ENCODE results near the gene HIVEP1.

DNA sequence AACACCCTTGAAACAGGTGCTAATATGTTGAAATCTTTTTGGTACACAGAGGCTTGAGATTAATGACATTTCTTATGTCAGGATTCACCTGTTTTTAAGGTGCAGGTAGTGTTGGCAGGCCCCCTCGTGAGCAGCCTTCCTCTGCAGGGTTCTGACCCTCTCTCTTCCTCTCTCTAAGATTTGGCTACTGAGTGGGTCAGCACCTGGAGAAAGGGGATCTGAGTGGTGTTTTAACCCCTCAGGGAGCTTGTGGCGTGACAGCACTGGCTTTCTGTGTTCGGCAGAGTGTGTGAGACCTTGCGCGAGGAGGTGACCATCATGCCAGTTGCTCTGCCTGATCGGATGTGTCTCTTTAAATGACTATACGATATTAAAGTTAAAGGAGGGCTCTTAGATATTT is 37.1 kb downstream of the HIVEP1 start:
- TF ChIP-seq, protein P1, sequence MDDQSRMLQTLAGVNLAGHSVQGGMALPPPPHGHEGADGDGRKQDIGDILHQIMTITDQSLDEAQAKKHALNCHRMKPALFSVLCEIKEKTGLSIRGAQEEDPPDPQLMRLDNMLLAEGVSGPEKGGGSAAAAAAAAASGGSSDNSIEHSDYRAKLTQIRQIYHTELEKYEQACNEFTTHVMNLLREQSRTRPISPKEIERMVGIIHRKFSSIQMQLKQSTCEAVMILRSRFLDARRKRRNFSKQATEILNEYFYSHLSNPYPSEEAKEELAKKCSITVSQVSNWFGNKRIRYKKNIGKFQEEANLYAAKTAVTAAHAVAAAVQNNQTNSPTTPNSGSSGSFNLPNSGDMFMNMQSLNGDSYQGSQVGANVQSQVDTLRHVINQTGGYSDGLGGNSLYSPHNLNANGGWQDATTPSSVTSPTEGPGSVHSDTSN (CRISPR knock-in tag; IDR thresholded peaks at IDR 0.05), result no peak
- TF ChIP-seq, protein P2, sequence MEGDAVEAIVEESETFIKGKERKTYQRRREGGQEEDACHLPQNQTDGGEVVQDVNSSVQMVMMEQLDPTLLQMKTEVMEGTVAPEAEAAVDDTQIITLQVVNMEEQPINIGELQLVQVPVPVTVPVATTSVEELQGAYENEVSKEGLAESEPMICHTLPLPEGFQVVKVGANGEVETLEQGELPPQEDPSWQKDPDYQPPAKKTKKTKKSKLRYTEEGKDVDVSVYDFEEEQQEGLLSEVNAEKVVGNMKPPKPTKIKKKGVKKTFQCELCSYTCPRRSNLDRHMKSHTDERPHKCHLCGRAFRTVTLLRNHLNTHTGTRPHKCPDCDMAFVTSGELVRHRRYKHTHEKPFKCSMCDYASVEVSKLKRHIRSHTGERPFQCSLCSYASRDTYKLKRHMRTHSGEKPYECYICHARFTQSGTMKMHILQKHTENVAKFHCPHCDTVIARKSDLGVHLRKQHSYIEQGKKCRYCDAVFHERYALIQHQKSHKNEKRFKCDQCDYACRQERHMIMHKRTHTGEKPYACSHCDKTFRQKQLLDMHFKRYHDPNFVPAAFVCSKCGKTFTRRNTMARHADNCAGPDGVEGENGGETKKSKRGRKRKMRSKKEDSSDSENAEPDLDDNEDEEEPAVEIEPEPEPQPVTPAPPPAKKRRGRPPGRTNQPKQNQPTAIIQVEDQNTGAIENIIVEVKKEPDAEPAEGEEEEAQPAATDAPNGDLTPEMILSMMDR (tag by site-specific recombination; IDR thresholded peaks at IDR 0.05), result no peak
- TF ChIP-seq YY1 (tag by site-specific recombination; IDR thresholded peaks at IDR 0.05) (no peak), ZNF175 (tag by site-specific recombination; IDR thresholded peaks at IDR 0.05) (no peak), ZEB2 (tag by site-specific recombination; IDR thresholded peaks at IDR 0.05) (no peak), ZNF621 (tag by site-specific recombination; IDR thresholded peaks at IDR 0.05) (no peak), ZNF654 (tag by site-specific recombination; IDR thresholded peaks at IDR 0.05; ENCODE audit: low read depth) (no peak)
- TF ChIP-seq, protein P3, sequence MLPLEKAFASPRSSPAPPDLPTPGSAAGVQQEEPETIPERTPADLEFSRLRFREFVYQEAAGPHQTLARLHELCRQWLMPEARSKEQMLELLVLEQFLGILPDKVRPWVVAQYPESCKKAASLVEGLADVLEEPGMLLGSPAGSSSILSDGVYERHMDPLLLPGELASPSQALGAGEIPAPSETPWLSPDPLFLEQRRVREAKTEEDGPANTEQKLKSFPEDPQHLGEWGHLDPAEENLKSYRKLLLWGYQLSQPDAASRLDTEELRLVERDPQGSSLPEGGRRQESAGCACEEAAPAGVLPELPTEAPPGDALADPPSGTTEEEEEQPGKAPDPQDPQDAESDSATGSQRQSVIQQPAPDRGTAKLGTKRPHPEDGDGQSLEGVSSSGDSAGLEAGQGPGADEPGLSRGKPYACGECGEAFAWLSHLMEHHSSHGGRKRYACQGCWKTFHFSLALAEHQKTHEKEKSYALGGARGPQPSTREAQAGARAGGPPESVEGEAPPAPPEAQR (tag by site-specific recombination; IDR thresholded peaks at IDR 0.05), result no peak

Data from HEK293 (cell line).